Measurements from ENCODE around the gene OASL. TPM values are rescaled to one million over a fixed set of nuclear protein-coding genes. Genes with fewer than 3 reads are reported as not detected.

OASL gene
- total RNA-seq, 8 experiments from 2014 or later = 0.08 to 3.1 (median 0.23) TPM; not detected in 3

GRCh38 chr12:120990487-120991055 is 48.5 kb downstream of the OASL start:
- Histone ChIP-seq H3K27ac (no peak overlapping the region), H3K4me3 (no peak overlapping the region), H3K4me1 (replicated peaks in 1 of 2) (no peaks in the 10 kb centered on the region)
- no peak for ATAC-seq (replicated peaks in 6 of 8)
- 13 to 100% (median 57%) methylated on average over 1 to 2 of the region's 2 CpGs; no CpG with 5 or more reads in 1 of the 10 experiments for WGBS, 10 experiments
- in situ Hi-C loops (cut with MboI; ENCODE audit: low pct_unique_long_range_greater_than_20kb in 2 of 9, low sequenced_read_pairs in 9 of 9, unreplicated experiment in 9 of 9) = no loop called here

DNA sequence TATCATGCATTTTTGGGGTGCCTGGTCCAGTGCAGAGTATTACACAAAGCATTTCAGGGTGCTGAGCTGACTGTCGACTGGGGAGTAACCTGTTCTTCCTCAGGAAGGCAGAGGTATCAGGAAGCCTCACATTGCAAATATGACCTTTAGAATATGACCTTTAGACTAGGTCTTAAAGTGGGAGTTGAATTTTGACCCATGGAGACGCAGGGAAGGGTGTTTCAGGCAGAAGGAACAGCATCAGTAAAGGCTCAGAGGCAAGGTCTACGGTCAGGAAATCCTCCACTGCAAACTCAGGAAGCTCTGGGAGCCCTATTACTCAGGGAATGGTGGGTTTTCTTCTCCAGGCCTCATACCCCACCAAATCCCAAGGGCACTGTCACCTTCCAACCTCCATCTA is 49.4 kb downstream of the OASL start:
- Histone ChIP-seq H3K4me1 (replicated peaks in 1 of 2) (no peaks in the 10 kb centered on the region), H3K27ac (no peak overlapping the region), H3K4me3 (no peak overlapping the region)
- 43 to 92% (median 77%) methylated on average over 1 to 2 of the region's 3 CpGs; no CpG with 5 or more reads in 5 of the 10 experiments for WGBS, 10 experiments
- ATAC-seq (replicated peaks in 6 of 8) = no peak
- in situ Hi-C loops (cut with MboI; ENCODE audit: low pct_unique_long_range_greater_than_20kb in 2 of 9, low sequenced_read_pairs in 9 of 9, unreplicated experiment in 9 of 9) = no loop called here

DNA sequence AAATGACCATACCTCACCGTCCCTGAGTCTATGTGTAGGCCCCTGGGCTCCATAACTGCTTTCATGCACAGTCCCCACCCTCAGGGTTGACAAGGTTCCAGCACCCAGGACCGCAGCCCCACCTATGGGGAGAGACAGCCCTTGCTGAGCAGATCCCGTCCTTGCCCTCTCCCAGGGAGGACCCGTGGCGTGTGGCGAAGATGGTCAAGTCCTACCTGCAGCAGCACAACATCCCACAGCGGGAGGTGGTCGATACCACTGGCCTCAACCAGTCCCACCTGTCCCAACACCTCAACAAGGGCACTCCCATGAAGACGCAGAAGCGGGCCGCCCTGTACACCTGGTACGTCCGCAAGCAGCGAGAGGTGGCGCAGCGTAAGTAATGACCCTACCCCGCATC is 50.4 kb downstream of the OASL start:
- 60 to 100% (median 89%) methylated on average over 1 to 10 of the region's 17 CpGs; no CpG with 5 or more reads in 3 of the 10 experiments for WGBS, 10 experiments
- ATAC-seq (replicated peaks in 6 of 8) = no peak
- no peak overlapping the region for H3K4me3 ChIP-seq

GRCh38 chr12:120988234-120988633 is 50.8 kb downstream of the OASL start:
- in situ Hi-C loops (cut with MboI; ENCODE audit: low pct_unique_long_range_greater_than_20kb in 2 of 9, low sequenced_read_pairs in 9 of 9, unreplicated experiment in 9 of 9) = no loop called here

More for the DNA sequence above, 50.4 kb downstream of the OASL start:
- in situ Hi-C loops (cut with MboI; ENCODE audit: low pct_unique_long_range_greater_than_20kb in 2 of 9, low sequenced_read_pairs in 9 of 9, unreplicated experiment in 9 of 9) = no loop called here
- Histone ChIP-seq H3K27ac (no peak overlapping the region), H3K4me1 (replicated peaks in 1 of 2) (peaks cover 0 to 4% of the 10 kb centered on the region in 2 donors)

DNA sequence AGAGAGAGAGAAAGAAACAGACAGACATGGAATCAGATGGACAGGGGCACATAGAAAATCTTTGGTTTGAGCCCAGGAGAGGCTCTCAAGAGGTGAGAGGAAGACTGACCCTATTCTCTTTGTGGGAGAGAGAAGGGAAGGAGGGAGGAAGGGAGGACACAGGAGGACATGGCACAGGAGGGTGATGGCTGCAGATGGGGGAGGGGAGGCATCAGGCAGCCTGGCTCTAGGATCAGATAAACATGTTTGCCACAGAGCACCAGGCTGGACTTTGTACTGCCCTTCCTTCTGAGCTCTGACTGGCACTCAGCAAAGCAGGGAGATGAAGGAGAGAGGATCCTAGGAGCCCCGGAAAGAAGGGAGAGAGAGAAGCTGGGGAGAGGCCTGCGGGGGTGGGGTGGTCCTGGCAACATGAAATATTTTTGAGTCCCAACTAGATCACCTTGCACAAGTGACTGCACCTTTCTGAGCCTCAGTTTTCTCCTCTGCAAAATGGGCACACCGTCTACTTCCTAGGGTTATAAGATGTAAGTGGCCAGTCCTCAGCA is 54.6 kb downstream of the OASL start:
- ATAC-seq (replicated peaks in 6 of 8) = peak in 1 of 8 experiments; percentile 52
- Histone ChIP-seq H3K4me1 (replicated peaks in 1 of 2) (peaks cover 0 to 15% of the 10 kb centered on the region in 2 donors), H3K4me3 (no peak overlapping the region), H3K27ac (peak overlapping the region in 1 of 2 donors; percentile 52)
- WGBS, 10 experiments = 20 to 85% (median 67%) methylated on average over 1 of the region's 3 CpGs; no CpG with 5 or more reads in 7 of the 10 experiments
- in situ Hi-C loops (cut with MboI; ENCODE audit: low pct_unique_long_range_greater_than_20kb in 2 of 9, low sequenced_read_pairs in 9 of 9, unreplicated experiment in 9 of 9) = no loop called here

More at GRCh38 chr12:120988234-120988633, 50.8 kb downstream of the OASL start:
- no peak for ATAC-seq (replicated peaks in 6 of 8)
- Histone ChIP-seq H3K4me3 (no peak overlapping the region), H3K27ac (no peak overlapping the region), H3K4me1 (replicated peaks in 1 of 2) (peaks cover 0 to 4% of the 10 kb centered on the region in 2 donors)
- WGBS, 10 experiments = 17 to 88% (median 62%) methylated on average over 1 to 4 of the region's 4 CpGs; no CpG with 5 or more reads in 4 of the 10 experiments

- in situ Hi-C loops (cut with MboI; ENCODE audit: low pct_unique_long_range_greater_than_20kb in 2 of 9, low sequenced_read_pairs in 9 of 9, unreplicated experiment in 9 of 9) = no loop called here
- Histone ChIP-seq H3K4me1 (replicated peaks in 1 of 2) (peaks cover 0 to 16% of the 10 kb centered on the region in 2 donors), H3K4me3 (no peak overlapping the region), H3K27ac (no peak overlapping the region)
- ATAC-seq (replicated peaks in 6 of 8) = peak in 1 of 8 experiments; percentile 10
- WGBS, 10 experiments = 17 to 50% (median 50%) methylated on average over 1 to 2 of the region's 4 CpGs; no CpG with 5 or more reads in 7 of the 10 experiments
These were observed 55.3 kb downstream of the OASL start for GRCh38 chr12:120983759-120984158.

DNA sequence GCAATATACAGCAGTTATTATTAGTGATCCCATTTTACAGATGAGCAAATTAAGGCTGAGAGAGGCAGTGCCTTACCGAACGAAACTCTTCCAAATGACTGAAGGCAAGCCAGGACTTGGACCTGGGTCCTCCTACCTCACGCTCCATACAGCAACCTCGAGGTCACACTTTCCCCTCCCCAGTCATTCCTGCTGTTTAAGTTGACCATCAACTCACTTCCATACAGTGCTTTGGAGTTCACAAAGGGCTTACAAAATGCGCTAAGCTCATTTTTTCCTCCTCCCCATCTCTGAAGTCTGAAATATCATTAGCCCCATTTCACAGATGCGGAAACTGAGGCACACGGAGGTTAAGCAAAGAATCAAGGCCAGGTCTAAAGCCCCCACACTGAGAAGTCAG is 56.4 kb downstream of the OASL start:
- WGBS, 10 experiments = 0 to 100% (median 80%) methylated on average over 1 to 5 of the region's 7 CpGs; no CpG with 5 or more reads in 1 of the 10 experiments
- in situ Hi-C loops (cut with MboI; ENCODE audit: low pct_unique_long_range_greater_than_20kb in 2 of 9, low sequenced_read_pairs in 9 of 9, unreplicated experiment in 9 of 9) = no loop called here
- Histone ChIP-seq H3K27ac (no peak overlapping the region), H3K4me1 (replicated peaks in 1 of 2) (peaks cover 0 to 24% of the 10 kb centered on the region in 2 donors), H3K4me3 (no peak overlapping the region)
- no peak for ATAC-seq (replicated peaks in 6 of 8)

- Histone ChIP-seq H3K4me3 (no peak overlapping the region), H3K4me1 (replicated peaks in 1 of 2) (peaks cover 0 to 24% of the 10 kb centered on the region in 2 donors), H3K27ac (no peak overlapping the region)
- no peak for ATAC-seq (replicated peaks in 6 of 8)
- in situ Hi-C loops (cut with MboI; ENCODE audit: low pct_unique_long_range_greater_than_20kb in 2 of 9, low sequenced_read_pairs in 9 of 9, unreplicated experiment in 9 of 9) = no loop called here
- 11 to 100% (median 74%) methylated on average over 1 to 6 of the region's 6 CpGs; no CpG with 5 or more reads in 2 of the 10 experiments for WGBS, 10 experiments
These were observed 57.6 kb downstream of the OASL start for GRCh38 chr12:120981407-120981941.

- no peak overlapping the region for H3K27ac ChIP-seq
- peak in 1 of 8 experiments; percentile 13 for ATAC-seq (replicated peaks in 6 of 8)
- H3K4me3 ChIP-seq = no peak overlapping the region
- in situ Hi-C loops (cut with MboI; ENCODE audit: low pct_unique_long_range_greater_than_20kb in 2 of 9, low sequenced_read_pairs in 9 of 9, unreplicated experiment in 9 of 9) = no loop called here
- peaks cover 0 to 24% of the 10 kb centered on the region in 2 donors for H3K4me1 ChIP-seq (replicated peaks in 1 of 2)
- 27 to 52% (median 40%) methylated on average over 1 to 4 of the region's 13 CpGs; no CpG with 5 or more reads in 2 of the 10 experiments for WGBS, 10 experiments
These were observed 58.2 kb downstream of the OASL start for GRCh38 chr12:120980800-120981368.

DNA sequence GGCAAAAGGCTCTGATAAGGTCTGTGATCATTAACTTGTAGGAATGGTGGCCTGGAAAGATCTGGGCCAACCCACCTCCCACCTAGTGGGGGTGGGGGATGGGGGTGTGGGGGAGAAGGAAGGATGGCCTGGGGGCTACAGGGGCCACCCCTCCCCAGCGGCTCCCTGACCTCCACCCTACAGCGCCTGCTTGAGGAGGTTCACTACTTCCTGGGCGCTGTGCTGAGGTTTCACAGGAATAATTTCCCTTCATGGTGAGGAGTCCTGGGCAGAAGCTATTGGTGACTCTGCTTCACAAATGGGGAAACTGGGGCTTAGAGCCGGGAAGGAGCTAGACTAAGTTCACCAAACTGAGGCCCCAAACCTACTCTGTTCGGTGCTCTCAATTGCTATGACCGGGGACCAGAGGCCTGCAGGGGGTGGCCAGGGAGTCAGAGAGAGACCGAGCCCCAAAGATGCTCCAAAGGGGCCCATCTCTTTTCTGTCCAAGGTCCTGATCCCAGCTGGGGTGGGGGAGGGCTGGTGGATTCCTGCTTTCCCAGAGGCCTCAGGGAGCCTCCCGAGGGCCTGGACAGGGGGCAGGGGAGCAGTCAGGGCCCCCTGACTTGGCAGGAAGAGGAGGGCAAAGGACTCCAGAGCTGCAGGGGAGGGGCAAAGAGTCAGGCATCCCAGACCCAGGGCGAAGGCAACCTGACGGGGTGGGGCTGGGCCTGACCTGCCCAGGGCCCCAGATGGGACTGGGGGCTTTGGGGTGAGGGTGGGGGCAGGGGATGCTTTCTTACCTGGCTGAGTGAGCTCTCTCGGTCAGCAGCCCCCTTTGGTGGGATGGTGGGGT is 59.0 kb downstream of the OASL start:
- ATAC-seq (replicated peaks in 6 of 8) = peak in 4 of 8 experiments; percentile 13 to 32 (median 21)
- no peak overlapping the region for H3K27ac ChIP-seq
- in situ Hi-C loops (cut with MboI; ENCODE audit: low pct_unique_long_range_greater_than_20kb in 2 of 9, low sequenced_read_pairs in 9 of 9, unreplicated experiment in 9 of 9) = no loop called here
- H3K4me3 ChIP-seq = no peak overlapping the region
- WGBS, 10 experiments = 0 to 63% methylated on average over 1 to 4 of the region's 11 CpGs; no CpG with 5 or more reads in 8 of the 10 experiments
- H3K4me1 ChIP-seq (replicated peaks in 1 of 2) = peaks cover 0 to 24% of the 10 kb centered on the region in 2 donors

- WGBS, 10 experiments = 40 to 100% methylated on average over 1 of the region's 10 CpGs; no CpG with 5 or more reads in 8 of the 10 experiments
- no peak overlapping the region for H3K27ac ChIP-seq
- ATAC-seq (replicated peaks in 6 of 8) = no peak
- in situ Hi-C loops (cut with MboI; ENCODE audit: low pct_unique_long_range_greater_than_20kb in 2 of 9, low sequenced_read_pairs in 9 of 9, unreplicated experiment in 9 of 9) = no loop called here
- H3K4me3 ChIP-seq = no peak overlapping the region
- peaks cover 0 to 24% of the 10 kb centered on the region in 2 donors for H3K4me1 ChIP-seq (replicated peaks in 1 of 2)
These were observed 59.7 kb downstream of the OASL start for GRCh38 chr12:120979220-120979861.
